PC-9 (cell line): Measurements from ENCODE around the gene RPL9. TPM values are rescaled to one million over a fixed set of nuclear protein-coding genes. Genes with fewer than 3 reads are reported as not detected.

ENCODE experiments used
- BruUV-seq: library from RNA; stranded (reverse); fragments of 400-500 nt; replicated peaks from 2 replicates; lab custom pipeline; 2021; lab: Mats Ljungman, UMichigan
- CTCF ChIA-PET: fragments of 300-600 bp; sonication (Branson Sonifier 250); formaldehyde crosslinking; loops from one replicate; lab custom pipeline; 2022; ENCODE audit warnings: antibody characterized with exemption; lab: Charles Lee
- POLR2A ChIA-PET: fragments of 300-600 bp; sonication (Branson Sonifier 250); formaldehyde crosslinking; loops from one replicate; lab custom pipeline; 2022; ENCODE audit warnings: antibody characterized with exemption; ENCODE audit not compliant: unreplicated experiment; lab: Charles Lee
- DNase-seq, 2 experiments: peaks; one replicate each; pipeline versions ENCODE4 v3.0.0 to v3.0.0-alpha.2; 2015 to 2022; ENCODE audit warnings: mixed read lengths in 1 of 2
- H2AFZ ChIP-seq: fragments of 200-600 bp; sonication (generic); 2 replicates; pipeline ENCODE4 v1.8.1; 2017; ENCODE audit warnings: antibody characterized with exemption
- H3F3A ChIP-seq: fragments of 200-600 bp; sonication (generic); 2 replicates; pipeline ENCODE4 v1.8.1; 2017; ENCODE audit warnings: antibody characterized with exemption, mild to moderate bottlenecking, low read depth; ENCODE audit not compliant: insufficient read depth
- H3K27ac ChIP-seq: fragments of 200-600 bp; sonication (generic); 2 replicates; pipeline ENCODE4 v1.6.1; 2016; ENCODE audit warnings: mixed run types
- H3K27me3 ChIP-seq: fragments of 200-600 bp; sonication (generic); 2 replicates; pipeline ENCODE4 v1.6.1; 2016; ENCODE audit warnings: low read depth, mixed run types; ENCODE audit not compliant: insufficient read depth
- H3K36me3 ChIP-seq: fragments of 200-600 bp; sonication (generic); 2 replicates; pipeline ENCODE4 v1.6.1; 2016; ENCODE audit warnings: low read depth, mixed run types
- H3K4me1 ChIP-seq: fragments of 200-600 bp; sonication (generic); replicated peaks from 2 replicates; pipeline ENCODE4 v1.6.1; 2016; ENCODE audit warnings: mixed run types; ENCODE audit not compliant: insufficient read depth
- H3K4me2 ChIP-seq: fragments of 200-600 bp; sonication (generic); 2 replicates; pipeline ENCODE4 v1.6.1; 2017; ENCODE audit warnings: mixed run types
- H3K4me3 ChIP-seq: fragments of 200-600 bp; sonication (generic); 2 replicates; pipeline ENCODE4 v1.6.1; 2016; ENCODE audit warnings: mixed run types
- H3K79me2 ChIP-seq: fragments of 200-600 bp; sonication (generic); 2 replicates; pipeline ENCODE4 v1.6.1; 2017; ENCODE audit warnings: low read depth, mixed run types
- H3K9me2 ChIP-seq: fragments of 200-600 bp; sonication (generic); 2 replicates; pipeline ENCODE4 v1.8.1; 2017; ENCODE audit warnings: mild to moderate bottlenecking; ENCODE audit not compliant: insufficient read depth
- H3K9me3 ChIP-seq: fragments of 200-600 bp; sonication (generic); 2 replicates; pipeline ENCODE4 v1.8.1; 2016; ENCODE audit warnings: low read depth; ENCODE audit not compliant: insufficient read depth
- H4K20me1 ChIP-seq: fragments of 200-600 bp; sonication (generic); 2 replicates; pipeline ENCODE4 v1.8.1; 2017; ENCODE audit not compliant: insufficient read depth
- EZH2 ChIP-seq: fragments of 200-600 bp; sonication (generic); IDR thresholded peaks from 2 replicates; pipeline ENCODE4 v1.8.0; 2017; ENCODE audit warnings: antibody characterized with exemption, low read depth
- intact Hi-C: fragments of 100-400 bp; cut with micrococcal nuclease; formaldehyde crosslinking; loops from one replicate; pipeline ENCODE4 v1.10.0; 2022; ENCODE audit not compliant: unreplicated experiment
- total RNA-seq: library from RNA; stranded (reverse); gene quantifications from 2 replicates; pipeline ENCODE4 v1.2.3, GENCODE V29; 2021
- TF ChIP-seq, protein P1 (sequence below): fragments of 200-600 bp; sonication (generic); conservative IDR thresholded peaks from 2 replicates; pipeline ENCODE4 v1.6.1; 2017; ENCODE audit warnings: mixed run types, antibody characterized with exemption, mild to moderate bottlenecking, moderate library complexity

RPL9 gene
- total RNA-seq, 1 experiment from 2014 or later: 792 TPM

DNA sequence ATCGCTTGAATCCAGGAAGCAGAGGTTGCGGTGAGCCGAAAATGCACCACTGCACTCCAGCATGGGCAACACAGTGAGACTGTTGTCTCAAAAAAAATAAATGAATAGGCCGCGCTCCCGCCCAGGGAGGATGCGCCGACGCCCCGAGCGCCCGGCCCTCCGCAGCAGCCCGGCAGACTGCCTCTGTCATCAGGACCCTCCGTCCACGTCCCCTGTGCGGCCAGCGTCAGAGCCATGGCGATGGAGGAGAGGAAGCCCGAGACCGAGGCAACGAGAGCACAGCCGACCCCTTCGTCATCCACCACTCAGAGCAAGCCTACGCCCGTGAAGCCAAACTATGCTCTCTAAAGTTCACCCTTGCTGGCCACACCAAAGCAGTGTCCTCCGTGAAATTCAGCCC is 21.5 kb upstream of the RPL9 start:
- TF ChIP-seq EZH2: no peak
- TF ChIP-seq, protein P1, sequence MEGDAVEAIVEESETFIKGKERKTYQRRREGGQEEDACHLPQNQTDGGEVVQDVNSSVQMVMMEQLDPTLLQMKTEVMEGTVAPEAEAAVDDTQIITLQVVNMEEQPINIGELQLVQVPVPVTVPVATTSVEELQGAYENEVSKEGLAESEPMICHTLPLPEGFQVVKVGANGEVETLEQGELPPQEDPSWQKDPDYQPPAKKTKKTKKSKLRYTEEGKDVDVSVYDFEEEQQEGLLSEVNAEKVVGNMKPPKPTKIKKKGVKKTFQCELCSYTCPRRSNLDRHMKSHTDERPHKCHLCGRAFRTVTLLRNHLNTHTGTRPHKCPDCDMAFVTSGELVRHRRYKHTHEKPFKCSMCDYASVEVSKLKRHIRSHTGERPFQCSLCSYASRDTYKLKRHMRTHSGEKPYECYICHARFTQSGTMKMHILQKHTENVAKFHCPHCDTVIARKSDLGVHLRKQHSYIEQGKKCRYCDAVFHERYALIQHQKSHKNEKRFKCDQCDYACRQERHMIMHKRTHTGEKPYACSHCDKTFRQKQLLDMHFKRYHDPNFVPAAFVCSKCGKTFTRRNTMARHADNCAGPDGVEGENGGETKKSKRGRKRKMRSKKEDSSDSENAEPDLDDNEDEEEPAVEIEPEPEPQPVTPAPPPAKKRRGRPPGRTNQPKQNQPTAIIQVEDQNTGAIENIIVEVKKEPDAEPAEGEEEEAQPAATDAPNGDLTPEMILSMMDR: no peak
- Histone ChIP-seq H3K9me3 (no peaks in the 10 kb centered on the region), H3K36me3 (no peaks in the 10 kb centered on the region), H3K27me3 (no peaks in the 10 kb centered on the region), H3K9me2 (no peaks in the 10 kb centered on the region), H3K27ac (no peak overlapping the region), H3K4me2 (no peak overlapping the region), H3F3A (no peaks in the 10 kb centered on the region), H3K79me2 (no peaks in the 10 kb centered on the region), H3K4me1 (no peaks in the 10 kb centered on the region), H4K20me1 (no peaks in the 10 kb centered on the region), H3K4me3 (no peak overlapping the region), H2AFZ (no peak overlapping the region)
- ChIA-PET CTCF (no interaction called here), POLR2A (no interaction called here)
- intact Hi-C loops: no loop called here
- no peak for DNase-seq
- BruUV-seq: no TSS peak

DNA sequence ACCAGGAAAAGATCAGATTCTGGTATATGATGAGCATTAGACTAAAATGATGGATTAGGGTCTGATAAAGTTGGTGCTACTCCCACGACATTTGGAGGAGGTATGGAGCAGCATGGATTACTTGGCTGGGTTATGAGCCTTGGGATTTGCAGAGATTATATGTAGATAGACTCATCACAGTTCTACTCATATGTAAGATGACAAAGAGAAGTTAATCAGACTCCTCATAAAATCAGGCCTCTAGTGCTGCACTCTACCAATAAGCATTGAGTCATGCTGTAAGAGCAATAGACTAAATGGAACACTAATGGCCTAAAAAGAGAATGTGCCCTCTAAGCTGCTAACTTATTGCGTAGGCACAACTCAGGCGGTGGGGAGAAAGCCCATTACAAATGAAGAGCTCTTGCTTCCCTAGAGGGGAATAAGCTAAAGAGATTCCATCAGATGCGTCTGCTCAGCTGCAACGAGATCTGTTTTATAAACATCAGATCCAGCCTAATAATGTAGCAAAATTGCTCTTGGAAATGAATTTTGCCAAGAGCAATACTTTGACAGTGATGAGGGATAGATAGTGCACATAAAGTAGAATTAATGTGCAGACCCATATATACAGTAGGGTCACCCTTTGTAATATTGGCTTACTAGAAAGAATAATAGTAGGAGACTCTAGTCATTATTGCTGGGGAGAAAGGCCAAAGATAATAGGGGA is 17.6 kb upstream of the RPL9 start:
- peaks cover 8% of the 10 kb centered on the region for H3K36me3 ChIP-seq
- intact Hi-C loops: no loop called here
- no peak overlapping the region for H3K4me3 ChIP-seq
- H3K79me2 ChIP-seq: no peaks in the 10 kb centered on the region
- H3F3A ChIP-seq: no peaks in the 10 kb centered on the region
- H3K4me1 ChIP-seq: no peaks in the 10 kb centered on the region
- no peak overlapping the region for H3K4me2 ChIP-seq
- H2AFZ ChIP-seq: no peak overlapping the region
- no peaks in the 10 kb centered on the region for H3K9me2 ChIP-seq
- DNase-seq: no peak
- no peak overlapping the region for H3K27ac ChIP-seq
- TF ChIP-seq, protein P1: no peak
- no peak for TF ChIP-seq EZH2
- ChIA-PET CTCF (no interaction called here), POLR2A (no interaction called here)
- H4K20me1 ChIP-seq: no peaks in the 10 kb centered on the region
- no TSS peak for BruUV-seq
- H3K9me3 ChIP-seq: no peaks in the 10 kb centered on the region
- no peaks in the 10 kb centered on the region for H3K27me3 ChIP-seq

DNA sequence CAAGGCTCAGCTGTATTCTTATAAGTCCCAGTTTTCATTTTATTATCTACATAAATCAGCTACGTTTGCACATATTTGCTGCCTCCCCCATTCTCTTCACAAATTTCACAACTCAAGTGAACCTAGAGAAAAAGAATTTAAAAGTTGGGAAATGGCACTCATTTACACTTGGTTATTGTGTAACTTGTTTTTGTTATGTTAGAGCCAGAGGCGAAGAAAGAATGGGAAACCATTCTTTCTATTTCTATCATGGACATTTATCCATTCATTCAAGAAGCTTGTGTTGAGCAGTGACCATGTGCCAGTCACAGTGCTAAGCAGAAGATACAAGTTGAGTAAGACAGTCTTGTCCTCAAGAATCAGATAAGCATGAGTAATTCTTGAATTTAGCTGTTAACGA is 13.7 kb upstream of the RPL9 start:
- CTCF ChIA-PET: no interaction called here
- DNase-seq: no peak
- intact Hi-C loops: no loop called here

More for the DNA sequence above, 13.7 kb upstream of the RPL9 start:
- TF ChIP-seq, protein P1: no peak
- no peak for TF ChIP-seq EZH2
- no TSS peak for BruUV-seq
- Histone ChIP-seq H3K9me2 (no peaks in the 10 kb centered on the region), H3K27me3 (no peaks in the 10 kb centered on the region), H3F3A (peaks cover 8% of the 10 kb centered on the region; the same call in 1 of the 2 replicates), H3K9me3 (no peaks in the 10 kb centered on the region), H3K27ac (no peak overlapping the region), H3K36me3 (peaks cover 8% of the 10 kb centered on the region), H4K20me1 (no peaks in the 10 kb centered on the region), H3K4me3 (no peak overlapping the region), H3K79me2 (no peaks in the 10 kb centered on the region), H2AFZ (no peak overlapping the region), H3K4me1 (no peaks in the 10 kb centered on the region), H3K4me2 (no peak overlapping the region)
- POLR2A ChIA-PET: no interaction called here
